Spleen (tissue), 7 donors: ENCODE data around the gene SOX15.

Experiments used
- CTCF ChIP-seq, 11 experiments: fragments of 200-600 bp in 7 of 11; fragments of 450-650 bp in 4 of 11; sonication (generic) in 4 of 11; IDR thresholded peaks in 8 of 11; conservative IDR thresholded peaks in 3 of 11; 1 replicate in 7 of 11; 2 replicates in 4 of 11; pipeline versions ENCODE4 v1.4.0 to v1.8.0; 2016 to 2021; ENCODE audit warnings: antibody characterized with exemption in 11 of 11, inconsistent platforms in 4 of 11, mild to moderate bottlenecking in 1 of 11
- POLR2A ChIP-seq, 3 donors: fragments of 450-650 bp; IDR thresholded peaks; one replicate each; pipeline ENCODE4 v1.5.1; 2017; ENCODE audit warnings: antibody characterized with exemption in 3 of 3, mild to moderate bottlenecking in 1 of 3
- POLR2AphosphoS5 ChIP-seq, 3 donors: sonication (generic); formaldehyde crosslinking; IDR thresholded peaks; one replicate each; pipeline ENCODE4 v1.5.1; 2017; ENCODE audit warnings: antibody characterized with exemption in 3 of 3
- donor health status: DM: no; HTN: no; CAD: no; lungs with moderate emphysema.
- donor health status: DM: no; HTN: no; CAD: no.
- donor health status: DM: no; HTN: no; CAD: no.

GRCh38 chr17:7583253-7584109 is 6.4 kb downstream of the SOX15 start, which contains the start of gene MPDU1:
- TF ChIP-seq CTCF (IDR thresholded peaks at IDR 0.05 in 8 of 11, conservative IDR thresholded peaks at IDR 0.05 in 3 of 11) (peak in 1 of 11 experiments; percentile 15), POLR2A (IDR thresholded peaks at IDR 0.05) (peak in 1 of 3 donors; percentile 18), POLR2AphosphoS5 (IDR thresholded peaks at IDR 0.05) (peak; percentile 89 to 93 (median 91))
